ENCODE measurements around the gene SLC1A2.

Gene SLC1A2

GRCh38 chr11:35454362-35454761 lies 35.0 kb upstream of the SLC1A2 start:
- no peak overlapping the region for H3K4me3 ChIP-seq (ENCODE audit: low read length)
- no peak for DNase-seq (ENCODE audit: low read depth)
- TF ChIP-seq CTCF (conservative IDR thresholded peaks at IDR 0.05; ENCODE audit: low read depth, low read length): no peak

- no peak overlapping the region for H3K4me3 ChIP-seq (ENCODE audit: low read length)
- TF ChIP-seq CTCF (conservative IDR thresholded peaks at IDR 0.05; ENCODE audit: low read depth, low read length): no peak
- no peak for DNase-seq (ENCODE audit: low read depth)
Measured at GRCh38 chr11:35436581-35437250, 17.4 kb upstream of the SLC1A2 start.

- DNase-seq (ENCODE audit: low read depth): no peak
- TF ChIP-seq CTCF (conservative IDR thresholded peaks at IDR 0.05; ENCODE audit: low read depth, low read length): no peak
- H3K4me3 ChIP-seq (ENCODE audit: low read length): no peak overlapping the region
Measured at GRCh38 chr11:35433588-35433987, 14.2 kb upstream of the SLC1A2 start.

GRCh38 chr11:35432464-35432863 lies 13.1 kb upstream of the SLC1A2 start:
- no peak for TF ChIP-seq CTCF (conservative IDR thresholded peaks at IDR 0.05; ENCODE audit: low read depth, low read length)
- no peak for DNase-seq (ENCODE audit: low read depth)
- H3K4me3 ChIP-seq (ENCODE audit: low read length): no peak overlapping the region

- no peak overlapping the region for H3K4me3 ChIP-seq (ENCODE audit: low read length)
- no peak for TF ChIP-seq CTCF (conservative IDR thresholded peaks at IDR 0.05; ENCODE audit: low read depth, low read length)
- no peak for DNase-seq (ENCODE audit: low read depth)
Measured at GRCh38 chr11:35427071-35427470, 7.7 kb upstream of the SLC1A2 start.

GRCh38 chr11:35426351-35426750 lies 7.0 kb upstream of the SLC1A2 start:
- TF ChIP-seq CTCF (conservative IDR thresholded peaks at IDR 0.05; ENCODE audit: low read depth, low read length): no peak
- DNase-seq (ENCODE audit: low read depth): no peak

GRCh38 chr11:35425603-35426212 lies 6.3 kb upstream of the SLC1A2 start:
- DNase-seq (ENCODE audit: low read depth): no peak
- no peak for TF ChIP-seq CTCF (conservative IDR thresholded peaks at IDR 0.05; ENCODE audit: low read depth, low read length)
- H3K4me3 ChIP-seq (ENCODE audit: low read length): no peak overlapping the region

More at GRCh38 chr11:35426351-35426750, 7.0 kb upstream of the SLC1A2 start:
- no peak overlapping the region for H3K4me3 ChIP-seq (ENCODE audit: low read length)
